Measurements from ENCODE around the gene BRSK2.

- TF ChIP-seq CTCF (IDR thresholded peaks at IDR 0.05): no peak
- no peak for TF ChIP-seq ZFX (IDR thresholded peaks at IDR 0.05; ENCODE audit: borderline replicate concordance)
Observed at GRCh38 chr11:1498262-1498661, 108.5 kb downstream of the BRSK2 start.

All from 22Rv1 (cell line).